ENCODE measurements around the gene ANTXR1. TPM values are rescaled to one million over a fixed set of nuclear protein-coding genes. Genes with fewer than 3 reads are reported as not detected.
A peak's percentile ranks its signal among the peaks of the same experiment; 100 is the strongest.

Gene ANTXR1
- total RNA-seq, 8 experiments from 2014 or later = 5.2 to 259 (median 39.8) TPM

DNA sequence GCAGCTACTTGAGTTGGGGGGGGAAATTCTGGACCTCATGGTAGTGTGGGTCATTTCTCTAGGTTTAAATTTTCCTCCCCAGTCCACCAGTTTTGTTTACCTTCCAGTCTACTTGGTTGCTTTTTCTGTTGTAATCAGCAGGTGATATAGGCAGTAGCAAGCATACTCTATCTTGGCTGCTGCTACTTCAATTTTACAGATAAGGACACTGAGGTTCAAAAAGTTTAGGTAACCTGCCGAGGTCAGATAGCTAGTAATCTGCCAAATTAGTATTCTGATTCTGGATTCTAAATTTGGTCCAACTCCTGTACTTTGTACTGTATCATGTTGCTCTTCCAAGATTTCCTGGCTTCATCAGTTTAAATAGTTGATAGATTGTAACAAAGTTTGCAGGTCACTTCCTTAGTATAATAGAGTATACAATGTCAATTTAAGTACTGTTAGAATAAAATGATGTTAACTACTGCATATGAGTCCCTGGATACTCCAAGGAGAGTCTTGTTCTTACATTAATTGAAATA, 34.7 kb downstream of the ANTXR1 start:
- ATAC-seq (replicated peaks in 6 of 8) = no peak
- no peaks in the 10 kb centered on the region for H3K4me1 ChIP-seq (replicated peaks in 1 of 2)
- H3K4me3 ChIP-seq = no peak overlapping the region
- in situ Hi-C loops (cut with MboI; ENCODE audit: low pct_unique_long_range_greater_than_20kb in 2 of 9, low sequenced_read_pairs in 9 of 9, unreplicated experiment in 9 of 9) = loop anchor here in 1 of 9 experiments (25.0 kb wide), 1 partner anchor 265 kb away; no protein-coding TSS in a partner anchor
- H3K27ac ChIP-seq = no peak overlapping the region
- WGBS, 10 experiments = 33 to 100% (median 100%) methylated on average over 1 of the region's 1 CpG; no CpG with 5 or more reads in 4 of the 10 experiments

DNA sequence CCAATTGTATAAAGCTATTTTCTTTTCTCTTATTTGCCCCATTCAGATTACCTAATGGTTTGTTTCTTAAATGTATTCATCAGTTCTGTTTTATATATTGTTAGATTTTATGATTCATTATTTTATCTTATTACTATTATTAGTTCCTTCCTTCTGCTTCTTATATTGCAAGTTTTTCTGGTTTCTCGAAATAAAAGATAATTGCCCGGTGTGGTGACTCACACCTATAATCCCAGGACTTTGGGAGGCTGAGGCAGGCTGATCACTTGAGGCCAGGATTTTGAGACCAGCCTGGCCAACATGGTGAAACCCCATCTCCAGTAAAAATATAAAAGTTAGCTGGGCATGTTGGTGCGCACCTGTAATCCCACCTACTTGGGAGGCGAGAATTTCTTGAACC, 37.8 kb downstream of the ANTXR1 start:
- in situ Hi-C loops (cut with MboI; ENCODE audit: low pct_unique_long_range_greater_than_20kb in 2 of 9, low sequenced_read_pairs in 9 of 9, unreplicated experiment in 9 of 9) = no loop called here

DNA sequence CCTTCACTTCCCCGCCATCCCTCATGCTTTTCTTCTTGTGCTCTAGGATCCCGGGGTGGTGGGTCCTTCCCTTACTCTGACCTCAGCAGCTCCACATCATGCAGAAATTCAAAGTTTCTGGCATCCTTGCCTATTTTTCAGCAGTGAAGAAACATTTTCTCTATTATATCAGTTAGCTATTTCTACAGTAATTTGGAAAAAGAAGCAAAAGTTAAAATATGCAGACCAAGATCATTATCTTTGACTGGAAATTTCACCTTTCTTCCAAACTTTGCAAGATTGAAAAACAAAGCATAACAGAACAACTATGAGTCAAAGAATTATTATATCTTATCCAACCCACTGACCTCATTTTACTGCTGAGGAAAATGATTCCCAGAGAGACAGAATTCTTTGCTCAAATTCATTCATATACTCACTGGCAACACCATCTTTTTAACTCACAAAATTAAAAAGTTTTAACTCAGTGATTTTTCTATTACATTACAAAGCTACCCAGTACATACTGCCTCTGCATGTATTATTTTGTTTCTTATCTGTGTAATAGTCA, 40.5 kb downstream of the ANTXR1 start:
- Histone ChIP-seq H3K4me3 (no peak overlapping the region), H3K4me1 (replicated peaks in 1 of 2) (no peaks in the 10 kb centered on the region), H3K27ac (no peak overlapping the region)
- 43 to 100% (median 94%) methylated on average over 1 to 2 of the region's 2 CpGs; no CpG with 5 or more reads in 4 of the 10 experiments for WGBS, 10 experiments
- in situ Hi-C loops (cut with MboI; ENCODE audit: low pct_unique_long_range_greater_than_20kb in 2 of 9, low sequenced_read_pairs in 9 of 9, unreplicated experiment in 9 of 9) = no loop called here
- peak in 1 of 8 experiments; percentile 18 for ATAC-seq (replicated peaks in 6 of 8)

More for the DNA sequence above, 37.8 kb downstream of the ANTXR1 start:
- ATAC-seq (replicated peaks in 6 of 8) = no peak
- Histone ChIP-seq H3K4me1 (replicated peaks in 1 of 2) (no peaks in the 10 kb centered on the region), H3K27ac (no peak overlapping the region), H3K4me3 (no peak overlapping the region)
- WGBS, 10 experiments = 57 to 100% (median 97%) methylated on average over 1 to 4 of the region's 4 CpGs

DNA sequence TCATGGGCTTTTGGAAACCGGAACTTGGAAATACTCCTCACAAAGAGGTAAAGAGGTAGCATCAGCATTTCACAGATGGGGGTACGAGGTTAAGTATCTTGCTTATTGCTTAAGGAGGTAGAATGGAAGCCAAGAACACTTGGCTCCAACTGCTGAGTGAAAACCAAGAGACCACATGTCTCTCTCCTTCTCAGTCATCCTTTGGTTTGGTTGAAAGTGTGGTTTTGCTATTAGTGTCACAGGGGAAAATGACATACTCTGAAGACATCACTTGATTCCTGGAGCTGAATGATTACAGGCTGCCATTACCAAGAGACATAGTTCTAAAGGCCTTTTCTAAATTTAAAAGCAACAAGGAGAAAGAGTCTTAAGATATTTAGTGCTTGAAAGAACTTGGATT, 41.5 kb downstream of the ANTXR1 start:
- no peak overlapping the region for H3K4me3 ChIP-seq
- in situ Hi-C loops (cut with MboI; ENCODE audit: low pct_unique_long_range_greater_than_20kb in 2 of 9, low sequenced_read_pairs in 9 of 9, unreplicated experiment in 9 of 9) = no loop called here
- no peak overlapping the region for H3K27ac ChIP-seq
- H3K4me1 ChIP-seq (replicated peaks in 1 of 2) = no peaks in the 10 kb centered on the region
- WGBS, 10 experiments = 83 to 100% (median 100%) methylated on average over 1 to 2 of the region's 2 CpGs; no CpG with 5 or more reads in 3 of the 10 experiments
- no peak for ATAC-seq (replicated peaks in 6 of 8)

DNA sequence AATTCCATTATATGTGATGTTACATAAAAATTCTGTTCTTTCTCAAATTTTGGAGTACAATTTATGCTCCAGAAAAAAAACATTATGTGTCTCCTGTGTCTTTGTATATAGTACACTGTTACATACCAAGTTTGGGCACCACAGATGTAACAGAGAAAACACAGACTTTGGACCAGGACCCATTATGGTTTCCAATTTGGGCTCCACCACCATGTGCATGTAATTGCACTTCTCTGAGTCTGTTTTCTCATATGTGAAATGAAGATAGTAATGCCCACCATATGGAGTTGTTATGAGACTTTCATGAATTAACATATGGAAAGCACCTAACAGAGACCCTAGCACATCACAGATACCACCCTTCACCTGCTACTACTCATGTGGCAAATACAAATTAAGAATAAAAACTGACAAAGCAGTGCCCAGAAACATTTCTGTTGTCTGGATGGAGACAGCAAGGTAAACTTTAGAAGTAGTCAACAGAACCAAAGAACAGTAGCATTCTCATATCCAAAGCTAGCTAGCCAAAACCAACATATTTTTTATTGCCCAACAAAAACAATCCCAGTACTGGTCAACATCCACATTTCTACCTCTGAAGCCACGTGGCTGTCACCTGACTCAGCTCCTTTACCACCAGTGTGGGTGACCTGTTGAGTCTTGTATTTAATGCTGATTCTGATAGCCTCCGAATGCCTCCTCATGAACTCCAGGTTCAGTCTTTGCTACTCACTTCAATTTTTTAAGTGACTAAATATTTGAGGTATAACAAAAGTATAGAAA, 42.9 kb downstream of the ANTXR1 start:
- H3K4me1 ChIP-seq (replicated peaks in 1 of 2) = no peaks in the 10 kb centered on the region
- 67 to 100% (median 100%) methylated on average over 1 to 2 of the region's 2 CpGs; no CpG with 5 or more reads in 3 of the 10 experiments for WGBS, 10 experiments
- no peak overlapping the region for H3K27ac ChIP-seq
- no peak overlapping the region for H3K4me3 ChIP-seq
- no peak for ATAC-seq (replicated peaks in 6 of 8)
- in situ Hi-C loops (cut with MboI; ENCODE audit: low pct_unique_long_range_greater_than_20kb in 2 of 9, low sequenced_read_pairs in 9 of 9, unreplicated experiment in 9 of 9) = no loop called here

DNA sequence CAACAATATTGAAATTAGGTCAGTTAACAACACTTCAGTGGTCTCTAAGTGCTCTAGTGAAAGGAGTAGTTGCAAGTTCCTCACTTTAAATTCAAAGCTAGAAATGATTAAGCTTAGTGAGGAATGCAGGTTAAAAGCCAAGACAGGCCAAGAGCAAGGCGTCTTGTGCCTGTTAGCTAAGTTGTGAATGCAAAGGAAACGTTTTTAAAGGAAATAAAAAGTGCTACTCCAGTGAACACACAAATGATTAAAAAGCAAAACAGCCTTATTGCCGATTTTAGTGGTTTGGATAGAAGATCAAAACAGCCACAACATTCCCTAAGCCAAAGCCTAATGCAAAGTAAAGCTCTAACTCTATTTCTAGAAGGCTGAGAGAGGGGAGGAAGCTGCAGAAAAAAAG, 44.7 kb downstream of the ANTXR1 start:
- in situ Hi-C loops (cut with MboI; ENCODE audit: low pct_unique_long_range_greater_than_20kb in 2 of 9, low sequenced_read_pairs in 9 of 9, unreplicated experiment in 9 of 9) = no loop called here
- Histone ChIP-seq H3K4me1 (replicated peaks in 1 of 2) (no peaks in the 10 kb centered on the region), H3K4me3 (no peak overlapping the region), H3K27ac (no peak overlapping the region)
- 0 to 100% (median 80%) methylated on average over 1 to 3 of the region's 3 CpGs for WGBS, 10 experiments
- no peak for ATAC-seq (replicated peaks in 6 of 8)

DNA sequence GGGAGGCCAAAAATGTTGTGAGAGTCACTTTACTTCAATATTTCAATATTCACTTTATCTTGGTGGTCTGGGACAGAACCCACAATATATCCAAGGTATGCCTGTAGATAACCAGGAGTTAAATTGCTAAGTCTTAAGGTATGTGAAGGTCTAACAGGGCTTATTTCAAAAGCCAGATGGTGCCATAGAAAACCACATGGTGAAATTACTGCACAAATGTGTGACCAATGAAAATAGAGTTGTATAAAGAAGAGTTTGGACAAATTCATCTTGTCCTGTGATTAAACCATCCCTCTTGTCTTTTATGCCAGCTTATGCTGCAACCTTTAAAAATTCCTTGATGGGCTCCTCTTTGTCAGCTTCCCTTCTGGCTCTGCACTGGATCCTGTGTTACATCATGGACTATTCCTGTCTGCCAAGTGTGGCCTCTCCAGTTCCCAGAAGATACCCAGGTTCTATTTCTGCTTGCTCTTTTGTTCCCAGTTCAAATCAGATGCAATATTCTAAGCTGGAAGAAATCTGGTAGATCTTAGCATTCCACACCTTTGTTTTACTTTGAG, 46.8 kb downstream of the ANTXR1 start:
- Histone ChIP-seq H3K27ac (no peak overlapping the region), H3K4me3 (no peak overlapping the region), H3K4me1 (replicated peaks in 1 of 2) (no peaks in the 10 kb centered on the region)
- in situ Hi-C loops (cut with MboI; ENCODE audit: low pct_unique_long_range_greater_than_20kb in 2 of 9, low sequenced_read_pairs in 9 of 9, unreplicated experiment in 9 of 9) = no loop called here
- ATAC-seq (replicated peaks in 6 of 8) = no peak

DNA sequence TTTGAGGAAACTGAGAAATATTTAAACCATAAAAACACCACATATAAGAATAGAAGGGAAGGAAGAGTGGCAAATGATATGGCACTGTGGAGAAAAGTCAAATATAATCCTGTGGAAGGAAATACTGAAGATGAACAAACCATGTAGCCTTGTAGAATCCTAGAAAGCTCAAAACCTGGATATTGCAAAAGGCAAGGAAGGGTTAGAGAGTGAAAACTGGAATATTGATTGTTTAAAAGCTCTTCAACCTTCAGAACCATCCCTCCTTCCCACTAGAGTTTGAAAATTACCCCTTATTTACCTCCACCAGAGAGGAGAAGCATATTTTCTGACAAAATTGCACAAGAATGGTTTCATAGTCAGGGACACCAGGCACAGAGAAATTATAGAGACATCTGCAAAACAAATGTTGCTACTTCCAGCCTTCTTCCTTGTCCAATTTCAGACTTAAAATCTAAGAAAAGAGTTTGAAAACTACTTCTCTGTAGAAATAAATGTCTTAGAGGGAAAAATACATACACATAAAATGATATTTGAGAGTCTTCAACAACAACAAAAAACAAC, 48.0 kb downstream of the ANTXR1 start:
- ATAC-seq (replicated peaks in 6 of 8) = no peak
- Histone ChIP-seq H3K27ac (no peak overlapping the region), H3K4me3 (no peak overlapping the region), H3K4me1 (replicated peaks in 1 of 2) (no peaks in the 10 kb centered on the region)
- in situ Hi-C loops (cut with MboI; ENCODE audit: low pct_unique_long_range_greater_than_20kb in 2 of 9, low sequenced_read_pairs in 9 of 9, unreplicated experiment in 9 of 9) = no loop called here

DNA sequence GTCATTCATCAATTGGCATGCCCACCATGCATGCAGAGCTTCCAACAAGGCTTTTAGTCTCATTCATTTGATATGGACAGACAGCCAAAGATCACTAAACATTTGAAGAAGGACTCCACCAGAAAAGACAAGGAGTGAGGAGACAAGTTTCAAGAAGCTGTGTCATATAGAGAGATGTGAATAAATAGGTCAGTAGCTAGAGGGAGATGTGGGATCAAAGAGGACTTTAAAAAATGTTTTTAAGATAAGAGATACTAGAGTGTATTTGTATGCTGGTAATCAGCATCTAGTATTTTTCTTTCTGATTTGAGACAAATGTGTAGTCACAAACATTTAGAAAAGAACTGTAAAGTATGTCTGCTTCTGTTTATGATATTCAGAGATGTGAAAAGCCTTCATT, 48.5 kb downstream of the ANTXR1 start:
- Histone ChIP-seq H3K27ac (no peak overlapping the region), H3K4me1 (replicated peaks in 1 of 2) (no peaks in the 10 kb centered on the region), H3K4me3 (no peak overlapping the region)
- in situ Hi-C loops (cut with MboI; ENCODE audit: low pct_unique_long_range_greater_than_20kb in 2 of 9, low sequenced_read_pairs in 9 of 9, unreplicated experiment in 9 of 9) = no loop called here
- no peak for ATAC-seq (replicated peaks in 6 of 8)

DNA sequence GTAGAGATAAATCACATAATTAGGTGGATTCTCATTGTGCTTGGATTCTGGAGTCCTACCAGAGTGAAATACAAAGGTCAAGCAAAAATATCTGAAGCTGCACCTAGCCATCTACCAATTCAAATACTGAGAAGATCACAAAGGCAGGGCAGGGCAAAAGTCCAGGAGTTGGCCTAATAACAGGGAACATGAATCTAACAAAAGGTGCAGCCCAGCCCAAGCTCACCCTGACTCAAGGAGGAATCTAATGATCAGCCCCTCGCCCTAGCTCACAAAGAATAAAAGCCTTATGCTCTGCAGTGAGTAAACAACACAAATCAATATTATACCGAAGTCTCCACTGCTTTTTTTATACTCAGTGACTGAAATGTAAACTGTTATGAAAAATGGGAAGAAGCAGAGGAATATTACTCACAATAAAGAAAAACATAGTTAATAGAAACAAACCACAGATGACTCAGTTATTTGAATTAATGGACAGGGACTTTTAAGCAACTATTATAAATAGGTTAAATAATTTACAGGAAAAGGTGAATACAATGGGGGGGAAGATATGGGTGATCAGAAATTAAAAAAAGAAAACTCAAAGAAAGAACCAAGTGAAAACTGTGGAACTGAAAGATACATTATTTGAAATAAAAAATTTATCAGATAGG, 49.5 kb downstream of the ANTXR1 start:
- in situ Hi-C loops (cut with MboI; ENCODE audit: low pct_unique_long_range_greater_than_20kb in 2 of 9, low sequenced_read_pairs in 9 of 9, unreplicated experiment in 9 of 9) = no loop called here
- Histone ChIP-seq H3K27ac (no peak overlapping the region), H3K4me3 (no peak overlapping the region), H3K4me1 (replicated peaks in 1 of 2) (no peaks in the 10 kb centered on the region)
- ATAC-seq (replicated peaks in 6 of 8) = no peak
- WGBS, 10 experiments = 13 to 100% (median 82%) methylated on average over 1 to 2 of the region's 2 CpGs

DNA sequence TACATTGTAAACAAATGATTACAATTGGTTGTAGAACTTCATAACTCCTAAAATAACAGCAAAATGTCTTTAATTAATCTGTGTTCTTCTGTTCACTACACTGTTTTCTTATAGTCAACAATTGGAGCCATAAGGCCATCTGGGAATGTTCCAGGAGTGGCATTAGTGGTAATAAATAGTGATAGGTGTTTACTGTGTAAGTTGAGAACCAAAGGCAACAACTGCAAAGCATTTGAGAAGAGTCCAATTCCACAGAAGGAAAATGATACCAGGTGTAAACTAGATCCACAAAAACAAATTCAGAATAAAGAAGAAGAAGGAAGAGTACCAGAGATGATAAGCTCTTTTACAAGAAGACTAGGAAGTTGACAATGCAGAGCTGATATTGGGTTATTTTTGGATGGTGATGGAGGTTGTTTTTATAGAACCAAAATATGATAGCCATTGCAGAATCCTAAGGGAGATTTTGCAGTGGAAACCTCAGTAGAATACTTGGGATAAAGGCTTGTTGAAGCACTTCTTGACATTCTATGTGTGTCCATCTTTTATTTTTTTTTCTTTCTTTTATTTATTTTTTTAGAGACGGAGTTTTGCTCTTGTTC, 52.9 kb downstream of the ANTXR1 start:
- in situ Hi-C loops (cut with MboI; ENCODE audit: low pct_unique_long_range_greater_than_20kb in 2 of 9, low sequenced_read_pairs in 9 of 9, unreplicated experiment in 9 of 9) = no loop called here
- Histone ChIP-seq H3K4me1 (replicated peaks in 1 of 2) (no peaks in the 10 kb centered on the region), H3K27ac (no peak overlapping the region), H3K4me3 (no peak overlapping the region)
- ATAC-seq (replicated peaks in 6 of 8) = no peak
- 87 to 100% (median 96%) methylated on average over 1 of the region's 1 CpG; no CpG with 5 or more reads in 2 of the 10 experiments for WGBS, 10 experiments

DNA sequence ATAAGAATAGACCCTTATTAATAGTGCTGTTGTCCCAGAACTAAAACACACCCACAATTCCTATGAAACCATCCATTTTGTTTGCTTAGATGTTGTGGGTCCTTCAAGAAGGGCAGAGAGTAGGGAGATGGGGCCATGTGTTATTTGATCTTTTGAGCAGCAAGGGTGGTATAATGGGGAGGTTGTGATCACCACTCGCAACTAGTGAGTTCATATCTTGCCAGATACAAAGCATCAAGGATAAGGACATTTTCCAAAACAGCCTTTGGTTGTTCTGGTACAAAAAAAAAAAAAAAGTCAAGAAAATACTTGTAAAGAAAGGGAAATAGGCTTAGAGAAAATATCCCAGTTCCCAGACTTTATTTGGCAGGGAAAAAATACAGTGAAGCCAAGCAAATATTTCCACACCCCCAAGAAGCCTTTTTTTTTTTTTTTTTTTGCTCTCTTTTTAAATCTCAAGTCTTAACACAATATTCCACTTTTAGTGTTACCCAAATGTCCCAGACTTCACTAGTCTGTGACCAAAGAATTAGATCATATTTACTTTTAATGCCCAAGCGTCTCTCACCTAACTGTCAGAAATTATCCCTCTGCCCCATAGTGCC, 54.1 kb downstream of the ANTXR1 start:
- Histone ChIP-seq H3K4me3 (no peak overlapping the region), H3K4me1 (replicated peaks in 1 of 2) (no peaks in the 10 kb centered on the region), H3K27ac (no peak overlapping the region)
- ATAC-seq (replicated peaks in 6 of 8) = no peak
- WGBS, 10 experiments = 65 to 100% (median 100%) methylated on average over 1 to 2 of the region's 2 CpGs; no CpG with 5 or more reads in 2 of the 10 experiments
- in situ Hi-C loops (cut with MboI; ENCODE audit: low pct_unique_long_range_greater_than_20kb in 2 of 9, low sequenced_read_pairs in 9 of 9, unreplicated experiment in 9 of 9) = no loop called here

Measured in motor neuron (in vitro differentiated cells).